LHCN-M2 (cell line): ENCODE measurements around the gene THEM4. TPM values are rescaled to one million over a fixed set of nuclear protein-coding genes. Genes with fewer than 3 reads are reported as not detected.
"Not testable (repeated sequence)": the region's sequence is repeated elsewhere in the genome, so short reads cannot be mapped to it uniquely, and the experiment has no call there.

Experiments used
- DNase-seq: peaks from one replicate; pipeline ENCODE4 v3.0.0-alpha.2; 2012; ENCODE audit warnings: low read depth
- total RNA-seq: library from RNA; depleted of rRNA; stranded (reverse); fragments of >200 nt; gene quantifications from 2 replicates; pipeline ENCODE4 v1.2.3, GENCODE V29; 2014

Gene THEM4
- total RNA-seq, 1 experiment from 2014 or later: 20.3 TPM

- DNase-seq: no peak
Measured at GRCh38 chr1:151860504-151861187, 48.7 kb downstream of the THEM4 start.

- DNase-seq: no peak
Measured at GRCh38 chr1:151859891-151860293, 49.4 kb downstream of the THEM4 start.

- DNase-seq: no peak
Measured at GRCh38 chr1:151858886-151859665, 50.2 kb downstream of the THEM4 start.

GRCh38 chr1:151858030-151858746, 51.1 kb downstream of the THEM4 start:
- no peak for DNase-seq

- DNase-seq: no peak
Measured at GRCh38 chr1:151855933-151856332, 53.4 kb downstream of the THEM4 start.

GRCh38 chr1:151855516-151855915, 53.8 kb downstream of the THEM4 start:
- DNase-seq: not testable (repeated sequence)

GRCh38 chr1:151854658-151855057, 54.7 kb downstream of the THEM4 start:
- DNase-seq: no peak

- DNase-seq: no peak
Measured at GRCh38 chr1:151853411-151853943, 55.8 kb downstream of the THEM4 start, which contains the start of gene THEM5. Gene THEM5 (minus strand): TSS chr1:151853712. CDS start chr1:151853565, 147 bp downstream.

- DNase-seq: no peak
Measured at GRCh38 chr1:151852733-151853132, 56.6 kb downstream of the THEM4 start.

- DNase-seq: no peak
Measured at GRCh38 chr1:151851886-151852285, 57.4 kb downstream of the THEM4 start.

- DNase-seq: no peak
Measured at GRCh38 chr1:151849871-151850270, 59.4 kb downstream of the THEM4 start.

- DNase-seq: no peak
Measured at GRCh38 chr1:151849126-151849525, 60.2 kb downstream of the THEM4 start.

GRCh38 chr1:151847867-151848596, 61.3 kb downstream of the THEM4 start:
- DNase-seq: peak; percentile 48

GRCh38 chr1:151846686-151847237, 62.5 kb downstream of the THEM4 start:
- DNase-seq: no peak

GRCh38 chr1:151846062-151846568, 63.2 kb downstream of the THEM4 start:
- DNase-seq: peak; percentile 81

GRCh38 chr1:151843398-151843797, 65.9 kb downstream of the THEM4 start:
- DNase-seq: no peak

- DNase-seq: peak; percentile 87
Measured at GRCh38 chr1:151841141-151841540, 68.2 kb downstream of the THEM4 start.

- DNase-seq: no peak
Measured at GRCh38 chr1:151840421-151840820, 68.9 kb downstream of the THEM4 start.

- no peak for DNase-seq
Measured at GRCh38 chr1:151839457-151840403, 69.6 kb downstream of the THEM4 start, which contains the start of gene C2CD4D. Gene C2CD4D (minus strand): TSS chr1:151839820. CDS start chr1:151838989, 831 bp downstream.

- no peak for DNase-seq
Measured at GRCh38 chr1:151839082-151839412, 70.3 kb downstream of the THEM4 start.
